Cardiac ventricle fibroblast (primary cell): ENCODE measurements around the gene ST3GAL3. TPM values are rescaled to one million over a fixed set of nuclear protein-coding genes. Genes with fewer than 3 reads are reported as not detected.

ENCODE experiments used
- total RNA-seq: library from RNA; depleted of rRNA; stranded (reverse); fragments of >200 nt; gene quantifications from 2 replicates; pipeline ENCODE4 v1.2.3, GENCODE V29; 2015

ST3GAL3 gene
- total RNA-seq: 10.7 and 13.4 TPM in 2 replicates

DNA sequence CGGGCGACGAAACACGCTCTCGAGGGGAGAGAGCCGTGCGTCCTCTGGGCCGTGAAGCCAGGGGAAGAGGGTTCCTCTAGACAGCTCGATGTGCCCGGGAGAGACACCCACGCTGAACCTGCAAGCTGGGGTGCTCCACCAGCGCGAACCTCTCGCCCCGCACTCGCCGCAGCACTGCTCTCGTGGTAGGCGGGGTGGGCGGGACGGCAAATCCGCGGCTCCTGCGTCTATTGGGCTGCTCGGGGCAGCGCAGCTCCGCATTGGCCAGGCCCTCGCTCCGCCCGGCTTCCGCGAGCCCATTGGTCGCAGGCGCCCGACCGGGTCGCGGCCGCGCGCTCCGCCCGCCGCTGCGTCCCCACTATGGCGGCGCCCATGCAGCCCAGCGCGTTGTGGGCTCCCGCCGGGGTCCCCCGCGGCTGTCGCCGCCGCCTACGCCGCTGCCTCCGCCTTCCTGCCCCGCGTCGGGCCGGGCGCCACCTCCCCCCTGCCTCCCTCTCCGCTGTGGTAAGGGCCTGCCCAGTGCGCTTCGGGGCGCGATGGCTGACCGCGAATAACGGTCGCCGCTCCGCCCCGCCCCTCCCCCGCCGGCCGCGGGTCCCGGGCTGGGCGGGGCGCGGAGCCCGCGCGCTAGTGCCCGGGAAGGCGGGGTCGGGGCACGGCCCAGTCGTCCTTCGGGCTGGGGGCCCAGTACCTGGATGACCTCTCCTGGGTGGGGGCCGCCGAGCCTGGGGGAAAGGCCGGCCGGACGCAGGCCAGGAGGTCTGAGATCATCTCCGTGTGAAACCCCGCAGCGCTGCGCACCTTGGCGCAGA is at the start of gene ST3GAL3:
Gene ST3GAL3, plus strand, starts transcription at position 347 of the 812 bp plus-strand sequence. CDS start 28,727 bp downstream, outside the sequence.

GRCh38 chr1:43933386-43934100 is 226.2 kb downstream of the ST3GAL3 start, which contains the start of gene ARTN:
Gene ARTN, plus strand, starts transcription at chr1:43933801. Its CDS starts 1,856 bp downstream, at chr1:43935657.

GRCh38 chr1:43946236-43947060 is 239.1 kb downstream of the ST3GAL3 start, which contains the start of gene IPO13:
Gene IPO13, plus strand, starts transcription at chr1:43946950. Its CDS starts 651 bp downstream, at chr1:43947601.

DNA sequence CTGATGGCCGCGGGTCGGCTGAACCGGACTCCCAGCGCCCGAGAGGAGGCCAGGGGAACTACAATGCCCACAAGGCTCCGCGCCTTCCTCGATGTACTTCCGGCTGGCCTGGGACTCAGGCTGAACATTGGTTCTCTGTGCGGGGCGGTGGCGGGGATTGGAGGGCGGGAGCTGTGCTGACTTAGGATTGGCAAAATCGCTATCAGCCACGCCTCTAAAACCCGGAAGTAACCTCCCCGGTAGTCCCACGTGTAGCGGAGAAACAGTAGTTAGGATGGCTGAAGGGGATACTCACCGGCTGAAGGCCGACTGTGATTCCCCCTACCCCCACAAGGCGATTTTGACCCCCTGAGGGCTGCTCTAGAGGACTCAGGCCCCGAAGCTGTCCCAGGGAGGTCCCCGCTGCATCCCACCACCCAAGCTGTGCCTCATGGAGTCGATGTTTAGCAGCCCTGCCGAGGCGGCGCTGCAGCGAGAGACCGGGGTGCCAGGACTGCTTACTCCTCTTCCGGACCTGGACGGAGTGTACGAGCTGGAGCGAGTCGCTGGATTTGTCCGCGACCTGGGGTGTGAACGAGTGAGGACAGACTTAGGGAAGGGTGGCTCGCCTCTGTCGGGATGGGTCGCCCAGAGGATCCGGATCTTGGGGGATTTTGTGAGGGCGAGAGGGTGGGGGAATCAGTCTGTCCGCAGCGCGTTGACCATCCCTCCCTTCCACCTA is 262.6 kb downstream of the ST3GAL3 start, which contains the start of gene DPH2:
Gene DPH2, plus strand, starts transcription at position 265 of the 721 bp plus-strand sequence. Its CDS starts 166 bp downstream, at position 431.

GRCh38 chr1:43974443-43975248 is 267.3 kb downstream of the ST3GAL3 start, which contains the start of gene ATP6V0B:
Gene ATP6V0B, plus strand, starts transcription at chr1:43974960. Its CDS starts 81 bp downstream, at chr1:43975041.

DNA sequence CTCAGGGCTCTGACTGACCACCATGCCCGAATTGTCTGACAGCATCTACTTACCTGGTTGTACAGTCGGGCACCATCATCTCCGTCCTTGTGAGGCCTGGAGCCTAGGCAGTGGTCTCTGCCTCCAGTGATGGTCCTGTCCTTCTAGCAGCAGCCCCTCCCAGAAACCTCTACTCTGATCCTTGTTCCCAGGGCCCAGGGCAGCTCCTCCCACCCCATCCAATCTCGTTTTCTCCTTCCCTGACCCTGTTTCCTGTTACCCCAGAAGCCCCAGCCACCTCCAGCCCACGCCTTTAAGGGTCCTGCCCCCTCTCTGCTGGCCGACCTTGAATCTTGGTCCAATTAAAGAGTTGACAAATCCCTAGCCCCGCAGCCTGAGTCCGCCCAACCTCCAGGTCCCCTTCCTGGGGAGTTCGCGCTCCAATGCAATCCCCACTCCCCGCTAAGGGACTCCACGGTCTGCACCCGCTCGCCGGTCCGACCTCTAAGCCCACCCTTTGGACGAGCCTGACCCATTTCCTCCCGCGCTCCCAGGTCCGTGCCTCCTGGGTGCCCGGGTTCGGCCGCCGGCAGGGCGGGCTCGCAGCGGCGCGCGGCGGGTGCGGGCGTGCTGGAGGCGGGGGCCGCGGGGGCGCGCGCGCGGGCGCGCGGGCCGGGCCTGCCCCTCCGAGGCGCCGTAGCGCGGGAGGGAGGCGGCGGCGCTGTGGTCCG is 271.4 kb downstream of the ST3GAL3 start, which contains the start of gene B4GALT2:
Gene B4GALT2, plus strand, starts transcription at position 660 of the 710 bp plus-strand sequence. CDS start 1,951 bp downstream, outside the sequence.

Other genes with a start within 250 kb of the ST3GAL3 start
- gene PTPRF, start 176.7 kb upstream of the ST3GAL3 start, total RNA-seq: 9.0 and 9.3 TPM in 2 replicates
- 30.1 and 34.3 TPM in 2 replicates for gene KDM4A, start 57.4 kb upstream of the ST3GAL3 start, total RNA-seq
- gene ARTN, start 226.3 kb downstream of the ST3GAL3 start, total RNA-seq: not detected in 2 replicates
- gene IPO13, start 239.4 kb downstream of the ST3GAL3 start, total RNA-seq: 19.4 and 23.2 TPM in 2 replicates